GM20000 (cell line): ENCODE measurements around the gene KDELR3.

Experiments used
- DNase-seq: peaks from one replicate; pipeline ENCODE4 v3.0.0; 2012; ENCODE audit warnings: low spot score
- CTCF ChIP-seq: IDR thresholded peaks from 2 replicates; pipeline ENCODE4 v1.5.1; 2012; ENCODE audit warnings: mild to moderate bottlenecking, control low read depth; ENCODE audit errors: extremely low read depth, missing control alignments

KDELR3 gene

GRCh38 chr22:38477585-38477984 lies 9.7 kb downstream of the KDELR3 start:
- DNase-seq: no peak
- no peak for TF ChIP-seq CTCF

DNA sequence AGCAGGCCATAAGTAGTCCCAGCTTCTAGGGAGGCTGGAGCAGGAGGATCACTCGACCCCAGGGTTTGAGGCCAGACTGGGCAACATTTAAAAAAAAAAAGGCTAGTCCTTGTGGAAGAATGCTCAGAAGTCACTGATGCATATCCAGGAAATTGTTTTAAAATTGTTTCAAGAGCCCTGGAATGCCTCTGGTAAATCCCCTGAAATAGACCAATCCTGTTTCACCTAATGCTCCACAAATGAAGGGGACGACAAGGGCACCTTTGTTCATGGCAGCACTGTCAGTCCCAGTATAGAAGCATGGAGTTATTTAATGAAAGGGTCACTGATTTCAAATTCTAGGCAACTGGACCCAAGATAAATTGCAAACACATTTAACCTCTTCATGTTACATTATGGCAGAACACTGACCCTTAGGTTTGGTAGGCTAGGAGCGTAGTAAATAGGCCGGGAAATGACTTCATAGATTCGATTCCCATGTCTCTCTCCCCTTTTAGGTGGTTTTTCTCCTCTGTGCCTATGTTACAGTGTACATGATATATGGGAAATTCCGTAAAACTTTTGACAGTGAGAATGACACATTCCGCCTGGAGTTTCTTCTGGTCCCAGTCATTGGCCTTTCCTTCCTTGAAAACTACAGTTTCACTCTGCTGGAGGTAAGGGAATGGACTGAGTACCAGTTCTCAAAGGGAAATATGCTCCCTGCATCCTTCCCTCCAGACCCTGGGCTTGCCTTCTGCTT lies 11.4 kb downstream of the KDELR3 start:
- TF ChIP-seq CTCF: no peak
- no peak for DNase-seq

DNA sequence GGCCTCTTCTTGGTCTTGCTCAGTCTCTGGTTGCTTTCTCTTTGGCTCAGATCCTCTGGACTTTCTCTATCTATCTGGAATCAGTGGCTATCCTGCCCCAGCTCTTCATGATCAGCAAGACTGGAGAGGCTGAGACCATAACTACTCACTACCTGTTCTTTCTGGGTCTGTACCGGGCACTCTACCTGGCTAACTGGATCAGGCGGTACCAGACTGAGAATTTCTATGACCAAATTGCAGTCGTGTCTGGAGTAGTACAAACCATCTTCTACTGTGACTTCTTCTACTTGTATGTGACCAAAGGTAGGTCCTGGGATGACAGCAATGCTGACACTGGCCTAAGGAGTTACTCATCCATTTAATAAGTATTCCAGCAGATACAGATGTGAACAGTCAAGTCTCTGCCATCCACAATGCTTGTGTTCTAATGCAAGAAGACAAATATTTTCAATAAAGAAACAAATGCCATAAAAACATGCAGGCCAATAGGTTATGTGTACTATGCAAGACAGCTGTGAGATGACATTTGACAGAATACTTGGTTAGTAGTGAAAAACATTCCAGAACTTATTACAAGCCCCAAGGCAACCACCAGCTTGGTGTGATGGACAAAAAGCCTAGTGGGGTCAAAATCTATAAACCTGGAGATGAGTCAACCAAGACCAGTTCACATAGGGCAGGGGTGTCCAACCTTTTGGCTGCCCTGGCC lies 13.4 kb downstream of the KDELR3 start:
- TF ChIP-seq CTCF: no peak
- DNase-seq: no peak

- no peak for TF ChIP-seq CTCF
Measured at GRCh38 chr22:38481871-38482332, 14.0 kb downstream of the KDELR3 start.

GRCh38 chr22:38482662-38483308 lies 14.9 kb downstream of the KDELR3 start:
- DNase-seq: no peak
- TF ChIP-seq CTCF: no peak

More at GRCh38 chr22:38481871-38482332, 14.0 kb downstream of the KDELR3 start:
- no peak for DNase-seq

DNA sequence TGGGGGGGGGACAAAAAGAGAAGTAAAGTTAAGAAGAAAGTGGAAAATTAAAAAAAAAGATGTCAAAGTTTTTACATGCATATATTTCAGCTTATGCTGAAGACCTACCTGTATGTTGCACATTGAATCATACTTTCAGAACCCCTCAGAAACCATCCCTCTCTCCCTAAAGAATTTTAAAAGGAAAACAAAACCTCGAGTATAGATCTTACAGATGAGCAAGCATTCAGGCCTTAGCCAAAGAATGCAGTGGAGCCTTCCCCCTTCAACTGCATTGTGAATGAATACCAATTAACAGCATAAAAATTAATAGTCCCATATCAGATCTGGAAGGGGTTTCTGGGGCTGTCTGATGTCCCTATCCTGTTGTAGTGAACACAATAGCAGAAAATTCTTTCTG lies 16.3 kb downstream of the KDELR3 start:
- DNase-seq: no peak
- TF ChIP-seq CTCF: no peak

DNA sequence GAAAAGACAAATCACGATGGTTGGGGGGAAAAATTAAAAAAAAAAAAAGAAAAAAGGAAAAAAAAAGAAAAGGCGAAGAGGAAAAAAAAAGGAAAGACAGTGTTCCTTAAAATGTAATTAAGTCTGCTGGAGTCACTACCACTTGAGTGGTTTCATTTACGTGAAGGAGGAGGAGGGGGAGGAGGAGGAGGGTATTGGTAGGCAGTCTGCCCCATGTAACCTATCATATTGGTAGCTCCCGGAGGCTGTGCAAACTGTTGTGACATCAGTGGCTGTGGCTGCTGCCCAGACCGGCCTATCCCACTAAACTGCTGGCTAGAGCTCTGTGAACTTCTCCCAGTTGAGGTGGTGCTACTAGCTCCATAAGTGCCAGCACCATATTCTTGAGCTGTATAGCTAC lies 17.9 kb downstream of the KDELR3 start:
- no peak for DNase-seq
- TF ChIP-seq CTCF: no peak
